B cell (primary cell): ENCODE data around the gene PICK1. TPM values are rescaled to one million over a fixed set of nuclear protein-coding genes. Genes with fewer than 3 reads are reported as not detected.

Experiments
- ATAC-seq: fragments of 200-7000 bp; cut with Tn5 transposase; one replicate; pipeline ENCODE4 v1.10.0; 2021; ENCODE audit warnings: low read depth, mild to moderate bottlenecking, moderate number of reproducible peaks, moderate library complexity
- CTCF ChIA-PET: fragments of 350-600 bp; sonication (Branson Sonifier 250); formaldehyde crosslinking; loops from one replicate; lab custom pipeline; 2021; ENCODE audit warnings: antibody characterized with exemption, inconsistent platforms; lab: Charles Lee
- POLR2A ChIA-PET: fragments of 350-600 bp; sonication (Branson Sonifier 250); formaldehyde crosslinking; loops from one replicate; lab custom pipeline; 2021; ENCODE audit warnings: antibody characterized with exemption; lab: Charles Lee
- DNase-seq: peaks from one replicate; pipeline ENCODE4 v3.0.0; 2013
- H2AFZ ChIP-seq: 2 replicates; pipeline ENCODE4 v1.6.1; 2012; ENCODE audit warnings: mild to moderate bottlenecking, low read depth, low read length; ENCODE audit not compliant: insufficient read depth, poor library complexity, severe bottlenecking
- H3K27ac ChIP-seq, 2 donors: 1 replicate in 1 of 2; 2 replicates in 1 of 2; pipeline ENCODE4 v1.5.1; 2012 to 2013; ENCODE audit warnings: low read length in 2 of 2, mild to moderate bottlenecking in 2 of 2, moderate library complexity in 1 of 2
- H3K27me3 ChIP-seq, 4 experiments: fragments of 200-600 bp in 1 of 4; sonication (generic) in 1 of 4; replicated peaks in 1 of 4; 1 replicate in 2 of 4; 2 replicates in 2 of 4; pipeline versions ENCODE4 v1.6.1 to v1.7.0; 2013 to 2016; ENCODE audit warnings: low read length in 3 of 4, mild to moderate bottlenecking in 2 of 4, mixed read lengths in 1 of 4, moderate library complexity in 1 of 4; ENCODE audit not compliant: insufficient read depth in 4 of 4, control insufficient read depth in 3 of 4; ENCODE audit errors: control extremely low read depth in 1 of 4
- H3K36me3 ChIP-seq, 2 experiments: replicated peaks in 1 of 2; 1 replicate in 1 of 2; 2 replicates in 1 of 2; pipeline versions ENCODE4 v1.6.1 to v1.7.1; 2013; ENCODE audit warnings: low read length in 1 of 2; ENCODE audit not compliant: insufficient read depth in 2 of 2, control insufficient read depth in 1 of 2; ENCODE audit errors: control extremely low read depth in 1 of 2, extremely low read depth in 1 of 2
- H3K4me1 ChIP-seq, 2 donors: fragments of 200-600 bp in 1 of 2; sonication (generic) in 1 of 2; 1 replicate in 1 of 2; 2 replicates in 1 of 2; pipeline versions ENCODE4 v1.5.1 to v1.6.1; 2013 to 2017; ENCODE audit warnings: low read length in 2 of 2; ENCODE audit not compliant: control insufficient read depth in 2 of 2, insufficient read depth in 2 of 2
- H3K4me2 ChIP-seq: replicated peaks from 2 replicates; pipeline ENCODE3; 2012; ENCODE audit warnings: mild to moderate bottlenecking, low read depth, low read length; ENCODE audit not compliant: poor library complexity, severe bottlenecking
- H3K4me3 ChIP-seq, 5 experiments: fragments of 200-600 bp in 1 of 5; sonication (generic) in 1 of 5; 1 replicate in 3 of 5; 2 replicates in 2 of 5; pipeline versions ENCODE4 v1.5.1 to v1.7.0; 2011 to 2016; ENCODE audit warnings: low read length in 4 of 5, mild to moderate bottlenecking in 4 of 5, low read depth in 2 of 5, control low read depth in 1 of 5, moderate library complexity in 1 of 5; ENCODE audit not compliant: insufficient read depth in 1 of 5; ENCODE audit errors: control extremely low read depth in 1 of 5, extremely low read depth in 1 of 5
- H3K79me2 ChIP-seq: fragments of 200-600 bp; sonication (generic); one replicate; pipeline ENCODE4 v1.6.0; 2016; ENCODE audit warnings: low read length; ENCODE audit not compliant: control insufficient read depth, insufficient read depth
- H3K9ac ChIP-seq: fragments of 200-600 bp; sonication (generic); 2 replicates; pipeline ENCODE4 v1.6.1; 2017; ENCODE audit warnings: mild to moderate bottlenecking, low read length, moderate library complexity
- H3K9me3 ChIP-seq, 3 donors: one replicate each; pipeline versions ENCODE4 v1.6.1 to v1.7.1; 2013; ENCODE audit warnings: low read length in 2 of 3; ENCODE audit not compliant: control insufficient read depth in 2 of 3, insufficient read depth in 1 of 3; ENCODE audit errors: control extremely low read depth in 1 of 3
- H4K20me1 ChIP-seq: 2 replicates; pipeline ENCODE4 v1.6.0; 2012; ENCODE audit warnings: mild to moderate bottlenecking, low read length; ENCODE audit not compliant: insufficient read depth, control insufficient read depth, poor library complexity, severe bottlenecking
- H3K27ac Mint-ChIP-seq: one replicate; pipeline ENCODE4 v1.8.0; 2021; ENCODE audit warnings: mixed read lengths
- H3K27me3 Mint-ChIP-seq: one replicate; pipeline ENCODE4 v1.8.0; 2021; ENCODE audit warnings: mixed read lengths
- H3K4me1 Mint-ChIP-seq: one replicate; pipeline ENCODE4 v1.8.0; 2021; ENCODE audit warnings: mixed read lengths
- H3K4me3 Mint-ChIP-seq: one replicate; pipeline ENCODE4 v1.8.0; 2021; ENCODE audit warnings: mixed read lengths
- H3K9me3 Mint-ChIP-seq: one replicate; pipeline ENCODE4 v1.8.0; 2022; ENCODE audit warnings: mixed read lengths; ENCODE audit not compliant: insufficient read depth
- EZH2 ChIP-seq: IDR thresholded peaks from 2 replicates; pipeline ENCODE4 v1.6.1; 2012; ENCODE audit warnings: borderline replicate concordance, low read depth, mild to moderate bottlenecking, moderate library complexity, low read length; ENCODE audit not compliant: insufficient read depth, poor library complexity, severe bottlenecking
- WGBS: methylation state at CpG from one replicate; pipeline ENCODE4 v1.1.5; 2013; ENCODE audit warnings: missing lambda C conversion rate; ENCODE audit not compliant: insufficient coverage; 5-methylcytosine and 5-hydroxymethylcytosine counted together
- intact Hi-C: fragments of 100-400 bp; cut with micrococcal nuclease; formaldehyde crosslinking; loops from one replicate; pipeline ENCODE4 v1.10.0; 2022
- polyA plus RNA-seq: library from polyadenylated mRNA; depleted of rRNA; stranded (reverse); fragments of >200 nt; gene quantifications from 2 replicates; pipeline ENCODE4 v1.2.3, GENCODE V29; 2012
- total RNA-seq, 2 donors: library from RNA; stranded (reverse); fragments of 120-200 nt in 1 of 2; gene quantifications; 1 replicate in 1 of 2; 2 replicates in 1 of 2; pipeline versions ENCODE4 v1.2.3 to v1.2.4, GENCODE V29; 2013 to 2022
- TF ChIP-seq, protein P1 (sequence below): fragments of 200-600 bp; IDR thresholded peaks from one replicate; pipeline ENCODE4 v1.8.0; 2022; ENCODE audit warnings: antibody characterized with exemption, mild to moderate bottlenecking

Gene PICK1
- total and polyA plus RNA-seq, 2 donors (not counting 1 experiment from before 2014, with no cell fraction given) = 34.2 to 37.4 TPM

- WGBS = 95% methylated on average over 11 of the region's 16 CpGs
- no peak overlapping the region for H3K4me3 Mint-ChIP-seq
- no peak overlapping the region for H3K4me2 ChIP-seq
- H3K4me1 ChIP-seq = peaks cover 0 to 5% of the 10 kb centered on the region in 2 donors
- no peaks in the 10 kb centered on the region for H3K9me3 Mint-ChIP-seq
- H3K9ac ChIP-seq = no peak overlapping the region
- H3K27me3 Mint-ChIP-seq = peaks cover 23% of the 10 kb centered on the region
- H3K36me3 ChIP-seq = no peaks in the 10 kb centered on the region
- H3K27me3 ChIP-seq = peaks cover 0 to 8% (median 0%) of the 10 kb centered on the region in 4 experiments
- H4K20me1 ChIP-seq = no peaks in the 10 kb centered on the region
- TF ChIP-seq EZH2 = no peak
- no peaks in the 10 kb centered on the region for H3K9me3 ChIP-seq
- intact Hi-C loops = no loop called here
- no peak overlapping the region for H3K4me3 ChIP-seq
- H3K79me2 ChIP-seq = no peaks in the 10 kb centered on the region
- no peak overlapping the region for H3K27ac Mint-ChIP-seq
- H2AFZ ChIP-seq = no peak overlapping the region
- H3K4me1 Mint-ChIP-seq = peaks cover 5% of the 10 kb centered on the region
- no peak for ATAC-seq
- H3K27ac ChIP-seq = no peak overlapping the region
- DNase-seq = no peak
- POLR2A ChIA-PET = no interaction called here
- CTCF ChIA-PET = interaction anchor here (1.7 kb wide), 1 partner anchor 9 kb away, joined by 7 read pairs; no protein-coding TSS in a partner anchor
Measured at GRCh38 chr22:38043151-38044039, 13.8 kb upstream of the PICK1 start.

- TF ChIP-seq, protein P1, sequence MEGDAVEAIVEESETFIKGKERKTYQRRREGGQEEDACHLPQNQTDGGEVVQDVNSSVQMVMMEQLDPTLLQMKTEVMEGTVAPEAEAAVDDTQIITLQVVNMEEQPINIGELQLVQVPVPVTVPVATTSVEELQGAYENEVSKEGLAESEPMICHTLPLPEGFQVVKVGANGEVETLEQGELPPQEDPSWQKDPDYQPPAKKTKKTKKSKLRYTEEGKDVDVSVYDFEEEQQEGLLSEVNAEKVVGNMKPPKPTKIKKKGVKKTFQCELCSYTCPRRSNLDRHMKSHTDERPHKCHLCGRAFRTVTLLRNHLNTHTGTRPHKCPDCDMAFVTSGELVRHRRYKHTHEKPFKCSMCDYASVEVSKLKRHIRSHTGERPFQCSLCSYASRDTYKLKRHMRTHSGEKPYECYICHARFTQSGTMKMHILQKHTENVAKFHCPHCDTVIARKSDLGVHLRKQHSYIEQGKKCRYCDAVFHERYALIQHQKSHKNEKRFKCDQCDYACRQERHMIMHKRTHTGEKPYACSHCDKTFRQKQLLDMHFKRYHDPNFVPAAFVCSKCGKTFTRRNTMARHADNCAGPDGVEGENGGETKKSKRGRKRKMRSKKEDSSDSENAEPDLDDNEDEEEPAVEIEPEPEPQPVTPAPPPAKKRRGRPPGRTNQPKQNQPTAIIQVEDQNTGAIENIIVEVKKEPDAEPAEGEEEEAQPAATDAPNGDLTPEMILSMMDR = no peak
- no peak for TF ChIP-seq EZH2
Measured at GRCh38 chr22:38046070-38046748, 11.0 kb upstream of the PICK1 start.

More at GRCh38 chr22:38046070-38046748, 11.0 kb upstream of the PICK1 start:
- Histone ChIP-seq H3K27me3 (peaks cover 0 to 10% (median 0%) of the 10 kb centered on the region in 4 experiments), H3K4me1 (peaks cover 0 to 5% of the 10 kb centered on the region in 2 donors), H3K4me2 (no peak overlapping the region), H3K9ac (no peak overlapping the region), H3K36me3 (no peaks in the 10 kb centered on the region), H3K79me2 (no peaks in the 10 kb centered on the region), H3K27ac (no peak overlapping the region), H2AFZ (no peak overlapping the region), H3K4me3 (no peak overlapping the region), H3K9me3 (no peaks in the 10 kb centered on the region), H4K20me1 (no peaks in the 10 kb centered on the region)
- POLR2A ChIA-PET = no interaction called here
- Mint-ChIP-seq H3K9me3 (no peaks in the 10 kb centered on the region), H3K4me3 (no peak overlapping the region), H3K4me1 (peaks cover 5% of the 10 kb centered on the region), H3K27ac (no peak overlapping the region), H3K27me3 (peaks cover 18% of the 10 kb centered on the region)
- intact Hi-C loops = no loop called here
- 86% methylated on average over 12 of the region's 14 CpGs for WGBS
- DNase-seq (no peak), ATAC-seq (no peak)
- CTCF ChIA-PET = interaction anchor here (0.6 kb wide), 1 partner anchor 508 kb away, joined by 4 read pairs; no protein-coding TSS in a partner anchor
